GM23338 (cell line): ENCODE data around the gene ZSCAN5B. TPM values are rescaled to one million over a fixed set of nuclear protein-coding genes. Genes with fewer than 3 reads are reported as not detected.

Source experiments
- ATAC-seq: fragments of 200-7000 bp; cut with Tn5 transposase; 3 replicates; pipeline ENCODE4 v1.9.1; 2020
- DNase-seq: peaks from one replicate; pipeline ENCODE4 v3.0.0-alpha.2; 2015; ENCODE audit warnings: low spot score
- H2AFZ ChIP-seq: fragments of 200-600 bp; sonication (generic); 2 replicates; pipeline ENCODE4 v1.8.0; 2016; ENCODE audit warnings: antibody characterized with exemption, mild to moderate bottlenecking, moderate library complexity
- H3F3A ChIP-seq: fragments of 200-600 bp; sonication (generic); replicated peaks from 2 replicates; pipeline ENCODE4 v1.8.0; 2017; ENCODE audit warnings: antibody characterized with exemption, mixed run types, low read depth
- H3K27ac ChIP-seq: fragments of 200-600 bp; sonication (generic); 2 replicates; pipeline ENCODE4 v1.6.1; 2016; ENCODE audit warnings: low read depth
- H3K27me3 ChIP-seq: fragments of 200-600 bp; sonication (generic); 2 replicates; pipeline ENCODE4 v1.8.0; 2016; ENCODE audit warnings: mild to moderate bottlenecking, mixed run types, moderate library complexity; ENCODE audit not compliant: insufficient read depth
- H3K36me3 ChIP-seq: fragments of 200-600 bp; sonication (generic); 2 replicates; pipeline ENCODE4 v1.8.0; 2016; ENCODE audit warnings: mild to moderate bottlenecking; ENCODE audit not compliant: insufficient read depth
- H3K4me1 ChIP-seq: fragments of 200-600 bp; sonication (generic); 2 replicates; pipeline ENCODE4 v1.8.0; 2016; ENCODE audit warnings: mild to moderate bottlenecking, moderate library complexity; ENCODE audit not compliant: insufficient read depth
- H3K4me2 ChIP-seq: fragments of 200-600 bp; sonication (generic); 2 replicates; pipeline ENCODE4 v1.7.1; 2017; ENCODE audit warnings: mixed run types
- H3K4me3 ChIP-seq: fragments of 200-600 bp; sonication (generic); 2 replicates; pipeline ENCODE4 v1.6.1; 2016; ENCODE audit warnings: mixed run types
- H3K79me2 ChIP-seq: fragments of 200-600 bp; sonication (generic); replicated peaks from 2 replicates; pipeline ENCODE4 v1.8.0; 2017; ENCODE audit warnings: mild to moderate bottlenecking; ENCODE audit not compliant: insufficient read depth
- H3K9me2 ChIP-seq: fragments of 200-600 bp; sonication (generic); 2 replicates; pipeline ENCODE4 v1.8.0; 2017; ENCODE audit not compliant: insufficient read depth
- H4K20me1 ChIP-seq: fragments of 200-600 bp; sonication (generic); replicated peaks from 2 replicates; pipeline ENCODE4 v1.8.0; 2017; ENCODE audit warnings: mild to moderate bottlenecking; ENCODE audit not compliant: insufficient read depth
- H3K27ac Mint-ChIP-seq: 2 replicates; pipeline ENCODE4 v1.8.0; 2020; ENCODE audit warnings: inconsistent platforms, mild to moderate bottlenecking, moderate library complexity, mixed read lengths
- H3K27me3 Mint-ChIP-seq: 3 replicates; pipeline ENCODE4 v1.8.0; 2022; ENCODE audit warnings: low read depth, mild to moderate bottlenecking, moderate library complexity, mixed read lengths, inconsistent platforms; ENCODE audit not compliant: insufficient read depth, poor library complexity
- H3K36me3 Mint-ChIP-seq: 3 replicates; pipeline ENCODE4 v1.8.0; 2021; ENCODE audit warnings: low read depth, mild to moderate bottlenecking, inconsistent platforms, moderate library complexity, mixed read lengths
- H3K4me1 Mint-ChIP-seq: 3 replicates; pipeline ENCODE4 v1.8.0; 2020; ENCODE audit warnings: mild to moderate bottlenecking, inconsistent platforms, mixed read lengths
- H3K4me3 Mint-ChIP-seq: 3 replicates; pipeline ENCODE4 v1.8.0; 2021; ENCODE audit warnings: moderate library complexity, mild to moderate bottlenecking, inconsistent platforms, mixed read lengths
- H3K9me3 Mint-ChIP-seq: 3 replicates; pipeline ENCODE4 v1.8.0; 2020; ENCODE audit warnings: moderate library complexity, mild to moderate bottlenecking, inconsistent platforms, mixed read lengths
- CREB1 ChIP-seq: fragments of 250-450 bp; sonication (Bioruptor Pico); IDR thresholded peaks from 2 replicates; pipeline ENCODE4 v1.5.0; 2020; ENCODE audit warnings: low read depth, mild to moderate bottlenecking, moderate library complexity
- EZH2 ChIP-seq: fragments of 200-600 bp; sonication (generic); IDR thresholded peaks from one replicate; pipeline ENCODE4 v1.8.0; 2017; ENCODE audit warnings: antibody characterized with exemption, mild to moderate bottlenecking, low read depth; ENCODE audit not compliant: unreplicated experiment
- STAT1 ChIP-seq: IDR thresholded peaks from one replicate; pipeline ENCODE4 v1.6.1; 2016; ENCODE audit warnings: antibody characterized with exemption; ENCODE audit not compliant: unreplicated experiment
- ZNF462 ChIP-seq: fragments of 250-450 bp; sonication (Bioruptor Pico); IDR thresholded peaks from 2 replicates; pipeline ENCODE4 v1.5.0; 2020; ENCODE audit warnings: mild to moderate bottlenecking, moderate library complexity
- polyA plus RNA-seq: library from polyadenylated mRNA; unstranded; fragments of >200 nt; fragmentation: Nextera tagmentation; extraction: Ambion mirVana; gene quantifications from 2 replicates; pipeline ENCODE4 v1.2.1, GENCODE V29; 2016
- total RNA-seq: library from RNA; depleted of rRNA; stranded (reverse); fragments of >200 nt; shearing (Covaris generic); gene quantifications from 2 replicates; pipeline ENCODE4 v1.2.3, GENCODE V29; 2014; rRNA removed
- TF ChIP-seq, protein P1 (sequence below): IDR thresholded peaks from 2 replicates; pipeline ENCODE4 v1.6.1; 2016; ENCODE audit warnings: antibody characterized with exemption

ZSCAN5B gene
- total and polyA plus RNA-seq, 2 experiments from 2014 or later = 0.10 TPM; not detected in 1

- H3K27me3 ChIP-seq = no peaks in the 10 kb centered on the region
- ATAC-seq (no peak), DNase-seq (no peak)
- Mint-ChIP-seq H3K9me3 (no peaks in the 10 kb centered on the region; the same call in 2 of the 3 replicates), H3K4me1 (peaks cover 38% of the 10 kb centered on the region), H3K27ac (peak overlapping the region; percentile 97), H3K4me3 (peak overlapping the region; percentile 78), H3K27me3 (peaks cover 17% of the 10 kb centered on the region), H3K36me3 (no peaks in the 10 kb centered on the region)
- TF ChIP-seq EZH2 = no peak
- TF ChIP-seq, protein P1, sequence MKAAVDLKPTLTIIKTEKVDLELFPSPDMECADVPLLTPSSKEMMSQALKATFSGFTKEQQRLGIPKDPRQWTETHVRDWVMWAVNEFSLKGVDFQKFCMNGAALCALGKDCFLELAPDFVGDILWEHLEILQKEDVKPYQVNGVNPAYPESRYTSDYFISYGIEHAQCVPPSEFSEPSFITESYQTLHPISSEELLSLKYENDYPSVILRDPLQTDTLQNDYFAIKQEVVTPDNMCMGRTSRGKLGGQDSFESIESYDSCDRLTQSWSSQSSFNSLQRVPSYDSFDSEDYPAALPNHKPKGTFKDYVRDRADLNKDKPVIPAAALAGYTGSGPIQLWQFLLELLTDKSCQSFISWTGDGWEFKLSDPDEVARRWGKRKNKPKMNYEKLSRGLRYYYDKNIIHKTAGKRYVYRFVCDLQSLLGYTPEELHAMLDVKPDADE = no peak
- no peak for TF ChIP-seq CREB1
- no peak for TF ChIP-seq STAT1
- TF ChIP-seq ZNF462 = no peak
- H3F3A ChIP-seq = peaks cover 19% of the 10 kb centered on the region
- peaks cover 29% of the 10 kb centered on the region for H3K4me1 ChIP-seq
- H3K4me2 ChIP-seq = peak overlapping the region; percentile 77
- 0 out of 2 replicates have a peak overlapping the region, but pooled peaks have one; percentile 35 for H3K27ac ChIP-seq
- H3K36me3 ChIP-seq = no peaks in the 10 kb centered on the region
- no peaks in the 10 kb centered on the region for H3K9me2 ChIP-seq
- peaks cover 32% of the 10 kb centered on the region for H3K79me2 ChIP-seq
- peak overlapping the region; percentile 57 for H3K4me3 ChIP-seq
- H4K20me1 ChIP-seq = no peaks in the 10 kb centered on the region; the same call in 1 of the 2 replicates
- H2AFZ ChIP-seq = peak overlapping the region; percentile 69
Observed at GRCh38 chr19:56139847-56140582, 57.6 kb downstream of the ZSCAN5B start.

Other genes starting within 250 kb of the ZSCAN5B start
- gene NLRP8, start 250.0 kb downstream of the ZSCAN5B start, total RNA-seq = not detected in 2 replicates
- gene NLRP8, start 250.0 kb downstream of the ZSCAN5B start, polyA plus RNA-seq = not detected in 2 replicates
- gene NLRP5, start 211.0 kb downstream of the ZSCAN5B start, total RNA-seq = not detected in 2 replicates
- not detected in 2 replicates for gene NLRP5, start 211.0 kb downstream of the ZSCAN5B start, polyA plus RNA-seq
- gene ZNF787, start 76.5 kb downstream of the ZSCAN5B start, total RNA-seq = 35.3 and 44.6 TPM in 2 replicates
- gene ZNF787, start 76.5 kb downstream of the ZSCAN5B start, polyA plus RNA-seq = 12.5 and 15.9 TPM in 2 replicates
- gene ZNF444, start 56.5 kb downstream of the ZSCAN5B start, total RNA-seq = 58.5 and 60.5 TPM in 2 replicates
- 23.6 and 25.1 TPM in 2 replicates for gene ZNF444, start 56.5 kb downstream of the ZSCAN5B start, polyA plus RNA-seq
- not detected in 2 replicates for gene GALP, start 21.8 kb downstream of the ZSCAN5B start, total RNA-seq
- not detected in 2 replicates for gene GALP, start 21.8 kb downstream of the ZSCAN5B start, polyA plus RNA-seq
- gene ZSCAN5C, start 4.5 kb upstream of the ZSCAN5B start, total RNA-seq = not detected in 2 replicates
- gene ZSCAN5C, start 4.5 kb upstream of the ZSCAN5B start, polyA plus RNA-seq = not detected in 2 replicates
- gene EDDM13, start 75.0 kb upstream of the ZSCAN5B start, total RNA-seq = not detected in 2 replicates
- 0.68 and 1.5 TPM in 2 replicates for gene EDDM13, start 75.0 kb upstream of the ZSCAN5B start, polyA plus RNA-seq
- 7.5 and 12.5 TPM in 2 replicates for gene ZSCAN5A, start 117.1 kb upstream of the ZSCAN5B start, total RNA-seq
- 4.5 and 10.2 TPM in 2 replicates for gene ZSCAN5A, start 117.1 kb upstream of the ZSCAN5B start, polyA plus RNA-seq
- 3.9 and 8.0 TPM in 2 replicates for gene ZNF582, start 195.8 kb upstream of the ZSCAN5B start, total RNA-seq
- 4.1 and 5.0 TPM in 2 replicates for gene ZNF582, start 195.8 kb upstream of the ZSCAN5B start, polyA plus RNA-seq
- 2.4 and 4.0 TPM in 2 replicates for gene ZNF583, start 206.5 kb upstream of the ZSCAN5B start, total RNA-seq
- 3.6 and 6.3 TPM in 2 replicates for gene ZNF583, start 206.5 kb upstream of the ZSCAN5B start, polyA plus RNA-seq